Measurements from ENCODE around the gene COLEC11. TPM values are rescaled to one million over a fixed set of nuclear protein-coding genes. Genes with fewer than 3 reads are reported as not detected.

The COLEC11 gene
- total RNA-seq, 1 donor from 2014 or later = not detected

DNA sequence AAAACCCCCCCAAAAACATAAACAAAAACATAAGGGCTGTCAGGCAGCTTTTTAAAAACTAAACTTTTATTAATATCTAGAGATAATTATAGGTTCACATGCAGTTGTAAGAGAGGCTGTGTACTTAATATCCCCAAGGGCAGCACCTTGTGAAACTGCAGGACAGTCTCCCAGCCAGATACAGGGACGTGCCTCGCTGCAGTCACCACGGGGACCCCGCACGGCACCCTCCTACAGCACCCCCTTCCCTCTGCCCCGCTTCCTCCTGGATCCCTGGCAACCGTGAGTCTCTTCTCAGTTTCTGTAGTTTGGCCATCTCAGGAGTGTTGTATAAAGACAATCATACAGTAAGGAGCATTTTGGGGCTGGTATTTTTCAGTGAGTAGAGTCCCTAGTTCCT lies 6.8 kb upstream of the COLEC11 start:
- intact Hi-C loops (cut with micrococcal nuclease) = no loop called here
- H3K36me3 Mint-ChIP-seq (ENCODE audit: low read depth) = peaks cover 2% of the 10 kb centered on the region
- H3K4me3 Mint-ChIP-seq = no peak overlapping the region
- no peak overlapping the region for H3K27ac Mint-ChIP-seq
- H3K9me3 Mint-ChIP-seq = no peaks in the 10 kb centered on the region
- DNase-seq (ENCODE audit: low spot score) = no peak
- H3K4me1 Mint-ChIP-seq (ENCODE audit: low read depth) = no peaks in the 10 kb centered on the region
- H3K27me3 Mint-ChIP-seq (ENCODE audit: insufficient read depth) = peaks cover 4% of the 10 kb centered on the region

DNA sequence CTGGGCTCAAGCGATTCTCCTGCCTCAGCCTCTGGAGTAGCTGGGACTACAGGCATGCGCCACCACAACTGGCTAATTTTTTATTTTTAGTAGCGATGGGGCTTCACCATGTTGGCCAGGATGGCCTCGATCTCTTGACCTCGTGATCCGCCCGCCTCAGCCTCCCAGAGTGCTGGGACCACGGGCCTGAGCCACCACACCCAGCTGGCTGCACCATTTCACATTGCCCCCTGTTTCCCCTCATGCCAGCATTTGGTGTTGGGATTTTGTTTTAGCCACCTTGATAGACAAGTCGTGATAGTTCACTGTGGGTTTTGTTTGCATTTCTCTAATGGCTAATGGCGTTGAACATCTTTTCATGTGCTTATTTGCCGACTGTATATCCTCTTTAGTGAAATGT lies 5.8 kb upstream of the COLEC11 start:
- DNase-seq (ENCODE audit: low spot score) = no peak
- no peak overlapping the region for H3K27ac Mint-ChIP-seq
- H3K9me3 Mint-ChIP-seq = no peaks in the 10 kb centered on the region
- H3K4me3 Mint-ChIP-seq = no peak overlapping the region
- intact Hi-C loops (cut with micrococcal nuclease) = no loop called here
- H3K4me1 Mint-ChIP-seq (ENCODE audit: low read depth) = no peaks in the 10 kb centered on the region
- H3K36me3 Mint-ChIP-seq (ENCODE audit: low read depth) = no peaks in the 10 kb centered on the region
- peaks cover 4% of the 10 kb centered on the region for H3K27me3 Mint-ChIP-seq (ENCODE audit: insufficient read depth)

DNA sequence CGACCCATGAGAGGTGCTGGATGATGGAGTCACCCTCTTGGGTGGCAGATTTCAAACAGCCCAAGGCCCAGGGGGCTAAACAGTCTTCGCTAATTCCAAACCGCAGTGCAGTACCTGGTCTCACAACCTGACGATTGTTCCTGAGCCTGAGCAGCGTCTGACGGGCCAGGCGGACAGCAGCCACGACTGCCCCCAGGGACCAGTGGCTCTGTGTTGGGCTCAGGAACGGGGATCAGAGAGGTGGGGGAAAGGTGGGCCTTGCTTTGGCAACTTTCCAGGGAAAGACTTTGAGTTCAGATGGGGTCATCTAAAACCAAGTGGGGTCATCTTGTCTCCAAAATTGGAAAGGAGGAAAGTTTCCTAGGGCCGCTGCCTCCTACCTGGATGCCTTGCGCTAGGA lies 492 bp downstream of the COLEC11 start:
- H3K9me3 Mint-ChIP-seq = no peaks in the 10 kb centered on the region

DNA sequence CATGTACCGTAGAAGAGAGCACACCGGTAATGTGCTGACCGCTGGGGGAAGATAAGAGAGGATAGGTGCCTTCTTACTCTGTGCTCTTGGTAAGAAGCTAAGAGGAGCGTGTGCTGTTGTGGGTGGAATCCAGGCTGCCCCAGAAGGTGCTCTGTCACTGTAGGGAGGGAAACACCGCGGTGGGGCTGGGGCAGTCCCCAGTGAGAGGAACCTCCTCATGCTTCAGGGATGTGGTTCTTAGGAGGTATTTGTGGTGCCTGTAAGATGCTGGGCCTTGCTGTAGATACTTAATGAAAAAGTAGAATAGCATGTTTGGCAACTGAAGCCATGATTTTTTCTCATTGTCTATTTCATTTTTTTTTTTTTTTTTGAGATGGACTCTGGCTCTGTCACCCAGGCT lies 1.1 kb downstream of the COLEC11 start:
- no peak overlapping the region for H3K4me3 Mint-ChIP-seq
- DNase-seq (ENCODE audit: low spot score) = no peak

More for the DNA sequence above, 492 bp downstream of the COLEC11 start:
- no peaks in the 10 kb centered on the region for H3K36me3 Mint-ChIP-seq (ENCODE audit: low read depth)
- H3K27me3 Mint-ChIP-seq (ENCODE audit: insufficient read depth) = peaks cover 12% of the 10 kb centered on the region
- intact Hi-C loops (cut with micrococcal nuclease) = no loop called here
- no peak for DNase-seq (ENCODE audit: low spot score)
- peaks cover 30% of the 10 kb centered on the region for H3K4me1 Mint-ChIP-seq (ENCODE audit: low read depth)
- H3K4me3 Mint-ChIP-seq = no peak overlapping the region
- no peak overlapping the region for H3K27ac Mint-ChIP-seq

DNA sequence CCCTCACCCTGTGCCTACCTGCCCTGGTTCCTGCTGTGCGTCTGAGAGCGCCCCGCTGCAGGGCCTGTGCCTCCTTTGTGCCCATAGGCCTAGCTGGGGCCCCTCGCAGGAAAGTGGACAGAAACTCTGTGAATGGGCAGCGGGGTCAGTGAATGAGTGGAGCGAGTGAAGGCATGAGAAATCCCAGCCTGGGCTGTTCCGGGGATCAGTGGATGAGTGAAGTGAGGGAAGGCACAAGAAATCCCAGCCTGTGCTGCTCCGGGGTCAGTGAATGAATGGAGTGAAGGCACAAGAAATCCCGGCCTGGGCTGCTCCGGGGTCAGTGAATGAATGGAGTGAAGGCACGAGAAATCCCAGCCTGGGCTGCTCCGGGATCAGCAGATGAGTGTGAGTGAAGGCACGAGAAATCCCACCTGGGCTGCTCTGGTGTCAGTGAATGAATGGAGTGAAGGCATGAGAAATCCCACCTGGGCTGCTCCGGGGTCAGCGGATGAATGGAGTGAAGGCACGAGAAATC lies 2.0 kb downstream of the COLEC11 start:
- Mint-ChIP-seq H3K27me3 (ENCODE audit: insufficient read depth) (peaks cover 12% of the 10 kb centered on the region), H3K4me1 (ENCODE audit: low read depth) (peaks cover 30% of the 10 kb centered on the region), H3K9me3 (no peaks in the 10 kb centered on the region), H3K4me3 (no peak overlapping the region), H3K36me3 (ENCODE audit: low read depth) (no peaks in the 10 kb centered on the region), H3K27ac (no peak overlapping the region)
- intact Hi-C loops (cut with micrococcal nuclease) = loop anchor here (1.0 to 2.0 kb wide), 2 partner anchors 18 to 54 kb away; no protein-coding TSS in a partner anchor
- DNase-seq (ENCODE audit: low spot score) = no peak

More for the DNA sequence above, 1.1 kb downstream of the COLEC11 start:
- H3K4me1 Mint-ChIP-seq (ENCODE audit: low read depth) = peaks cover 30% of the 10 kb centered on the region
- no peaks in the 10 kb centered on the region for H3K36me3 Mint-ChIP-seq (ENCODE audit: low read depth)
- intact Hi-C loops (cut with micrococcal nuclease) = loop anchor here (2.0 kb wide), 1 partner anchor 17 kb away; no protein-coding TSS in a partner anchor
- H3K27ac Mint-ChIP-seq = no peak overlapping the region
- H3K9me3 Mint-ChIP-seq = no peaks in the 10 kb centered on the region
- H3K27me3 Mint-ChIP-seq (ENCODE audit: insufficient read depth) = peaks cover 12% of the 10 kb centered on the region

DNA sequence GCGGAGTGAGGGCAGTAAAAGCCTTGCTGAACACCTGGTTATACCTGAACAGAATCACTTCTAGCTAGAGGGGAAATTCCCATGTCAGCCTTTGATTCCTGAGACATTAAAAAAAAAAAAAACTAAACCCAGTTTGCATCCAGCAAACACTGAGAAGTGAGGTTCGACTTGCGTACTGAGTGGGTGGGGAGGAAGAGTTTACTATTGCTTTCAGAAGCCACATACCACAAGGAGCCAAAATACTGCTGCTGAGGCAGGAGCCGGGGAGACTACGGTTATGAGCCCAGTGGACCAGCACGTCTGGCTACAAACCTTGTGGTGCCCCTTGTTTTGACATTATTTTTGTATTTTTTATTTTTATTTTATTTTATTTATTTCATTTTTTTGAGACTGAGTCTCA lies 2.7 kb downstream of the COLEC11 start:
- DNase-seq (ENCODE audit: low spot score) = no peak
- intact Hi-C loops (cut with micrococcal nuclease) = loop anchor here (1.0 to 2.0 kb wide), 2 partner anchors 19 to 54 kb away; no protein-coding TSS in a partner anchor
- H3K36me3 Mint-ChIP-seq (ENCODE audit: low read depth) = no peaks in the 10 kb centered on the region
- H3K9me3 Mint-ChIP-seq = no peaks in the 10 kb centered on the region
- H3K4me3 Mint-ChIP-seq = peak overlapping the region; percentile 1
- no peak overlapping the region for H3K27ac Mint-ChIP-seq
- H3K27me3 Mint-ChIP-seq (ENCODE audit: insufficient read depth) = peaks cover 12% of the 10 kb centered on the region
- H3K4me1 Mint-ChIP-seq (ENCODE audit: low read depth) = peaks cover 30% of the 10 kb centered on the region

DNA sequence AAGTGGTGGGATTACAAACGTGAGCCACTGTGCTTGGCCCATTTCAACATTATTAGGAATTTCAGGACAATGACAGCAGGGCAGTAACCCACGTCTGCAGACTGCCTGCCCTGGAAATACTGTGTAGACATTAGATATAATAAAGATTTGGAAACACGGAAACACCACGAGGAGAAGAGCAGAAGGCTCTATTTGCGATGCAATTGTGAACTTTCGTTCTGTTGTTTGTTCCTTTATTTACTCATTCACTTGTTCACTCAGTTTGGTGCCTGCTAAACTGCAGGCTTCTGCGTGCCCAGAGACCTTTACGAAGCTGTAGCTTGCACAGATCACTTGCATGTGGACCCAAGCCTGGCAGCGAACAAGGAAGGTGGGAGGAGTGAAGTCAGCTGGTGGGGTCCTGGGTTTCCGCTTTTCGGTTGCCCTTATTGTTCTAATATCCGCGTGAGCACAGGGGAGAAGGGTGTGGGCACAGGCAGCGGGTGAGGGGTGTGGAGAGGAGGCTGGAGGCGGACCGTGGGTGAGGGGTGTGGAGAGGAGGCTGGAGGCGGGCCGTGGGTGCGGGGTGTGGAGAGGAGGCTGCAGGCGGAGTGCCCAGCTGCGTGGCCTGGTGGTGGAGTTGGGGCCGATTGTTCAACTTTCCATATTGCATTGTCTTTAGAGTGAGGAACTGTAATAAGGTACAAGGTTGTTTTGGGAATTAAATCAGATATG lies 3.4 kb downstream of the COLEC11 start:
- no peak for DNase-seq (ENCODE audit: low spot score)
- H3K9me3 Mint-ChIP-seq = no peaks in the 10 kb centered on the region
- H3K27ac Mint-ChIP-seq = no peak overlapping the region
- H3K36me3 Mint-ChIP-seq (ENCODE audit: low read depth) = no peaks in the 10 kb centered on the region
- peaks cover 11% of the 10 kb centered on the region for H3K27me3 Mint-ChIP-seq (ENCODE audit: insufficient read depth)
- H3K4me1 Mint-ChIP-seq (ENCODE audit: low read depth) = peaks cover 30% of the 10 kb centered on the region
- H3K4me3 Mint-ChIP-seq = no peak overlapping the region
- intact Hi-C loops (cut with micrococcal nuclease) = no loop called here

DNA sequence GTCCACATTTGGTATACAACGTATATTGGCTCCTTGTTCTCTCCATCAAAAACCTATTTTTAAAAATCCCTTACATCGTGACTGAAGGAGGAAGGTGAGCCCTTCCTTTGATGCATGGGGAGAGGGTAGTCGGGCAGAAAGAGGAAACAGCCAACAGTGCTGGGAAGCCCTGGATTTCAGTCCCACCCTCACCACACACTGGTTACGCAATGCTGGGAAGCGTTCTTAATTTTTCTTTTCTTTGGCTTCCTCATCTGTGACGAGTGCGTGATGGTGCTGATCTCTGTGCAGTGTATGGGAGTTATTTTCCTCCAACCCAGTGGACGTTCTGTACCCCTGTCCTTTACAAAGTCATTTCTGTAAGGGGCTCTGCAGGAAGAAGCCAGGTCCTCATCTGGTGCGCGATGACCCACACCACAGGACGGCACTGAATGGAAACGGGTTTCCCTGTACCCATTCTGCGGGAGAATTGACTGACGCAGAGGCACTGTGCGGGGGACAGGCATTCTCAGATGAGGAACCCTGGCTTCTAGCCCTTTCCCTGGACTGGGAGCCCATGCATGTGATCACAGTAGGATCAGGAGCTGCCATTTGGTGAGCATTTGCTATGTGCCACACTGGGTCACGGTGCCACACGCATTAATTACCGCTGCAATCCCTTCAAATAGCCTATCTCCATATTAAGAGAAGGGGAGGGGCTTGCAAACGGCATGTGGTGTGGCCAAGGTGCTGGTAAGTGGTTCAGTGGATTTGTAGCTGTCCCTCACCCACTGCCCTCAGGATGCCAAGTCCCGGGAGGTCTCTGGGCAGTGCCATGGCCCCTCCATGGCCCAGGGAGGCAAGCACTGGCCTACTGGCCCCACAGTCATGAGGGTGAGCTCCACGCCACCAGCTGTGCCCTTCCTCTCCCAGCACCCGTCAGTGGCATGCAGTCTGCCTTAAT lies 4.3 kb downstream of the COLEC11 start:
- H3K27ac Mint-ChIP-seq = no peak overlapping the region
- intact Hi-C loops (cut with micrococcal nuclease) = no loop called here

DNA sequence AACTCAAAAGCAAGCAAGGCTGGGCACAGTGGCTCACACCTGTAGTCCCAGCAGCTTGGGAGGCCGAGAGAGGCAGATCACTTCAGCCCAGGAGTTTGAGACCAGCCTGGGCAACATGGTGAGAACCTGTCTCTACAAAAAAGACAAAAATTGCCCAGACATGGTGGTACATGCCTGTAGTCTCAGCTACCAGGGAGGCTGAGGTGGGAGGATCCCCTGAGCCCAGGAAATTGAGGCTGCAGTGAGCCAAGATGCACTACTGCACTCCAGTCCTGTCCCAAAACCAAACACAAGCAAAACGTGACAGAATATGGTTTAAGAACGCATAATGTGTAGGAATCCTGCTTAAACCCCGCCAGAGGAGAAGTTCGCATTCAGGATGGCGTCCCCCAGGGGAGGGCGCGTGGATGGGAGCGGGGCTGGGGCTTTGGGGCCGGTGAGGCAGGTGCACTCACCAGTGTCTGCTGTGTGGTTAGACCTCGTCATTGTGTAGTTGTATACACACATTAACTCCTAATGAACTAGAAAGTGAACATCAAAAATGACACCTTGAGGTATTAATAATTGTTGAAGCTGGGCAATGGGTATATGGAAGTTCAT lies 5.4 kb downstream of the COLEC11 start:
- H3K9me3 Mint-ChIP-seq = no peaks in the 10 kb centered on the region
- intact Hi-C loops (cut with micrococcal nuclease) = no loop called here
- H3K4me3 Mint-ChIP-seq = no peak overlapping the region
- no peak for DNase-seq (ENCODE audit: low spot score)
- H3K4me1 Mint-ChIP-seq (ENCODE audit: low read depth) = peaks cover 30% of the 10 kb centered on the region
- peaks cover 4% of the 10 kb centered on the region for H3K27me3 Mint-ChIP-seq (ENCODE audit: insufficient read depth)
- no peak overlapping the region for H3K27ac Mint-ChIP-seq
- H3K36me3 Mint-ChIP-seq (ENCODE audit: low read depth) = no peaks in the 10 kb centered on the region

More for the DNA sequence above, 4.3 kb downstream of the COLEC11 start:
- Mint-ChIP-seq H3K4me3 (no peak overlapping the region), H3K4me1 (ENCODE audit: low read depth) (peaks cover 30% of the 10 kb centered on the region), H3K9me3 (no peaks in the 10 kb centered on the region), H3K27me3 (ENCODE audit: insufficient read depth) (peaks cover 11% of the 10 kb centered on the region), H3K36me3 (ENCODE audit: low read depth) (no peaks in the 10 kb centered on the region)
- DNase-seq (ENCODE audit: low spot score) = no peak

DNA sequence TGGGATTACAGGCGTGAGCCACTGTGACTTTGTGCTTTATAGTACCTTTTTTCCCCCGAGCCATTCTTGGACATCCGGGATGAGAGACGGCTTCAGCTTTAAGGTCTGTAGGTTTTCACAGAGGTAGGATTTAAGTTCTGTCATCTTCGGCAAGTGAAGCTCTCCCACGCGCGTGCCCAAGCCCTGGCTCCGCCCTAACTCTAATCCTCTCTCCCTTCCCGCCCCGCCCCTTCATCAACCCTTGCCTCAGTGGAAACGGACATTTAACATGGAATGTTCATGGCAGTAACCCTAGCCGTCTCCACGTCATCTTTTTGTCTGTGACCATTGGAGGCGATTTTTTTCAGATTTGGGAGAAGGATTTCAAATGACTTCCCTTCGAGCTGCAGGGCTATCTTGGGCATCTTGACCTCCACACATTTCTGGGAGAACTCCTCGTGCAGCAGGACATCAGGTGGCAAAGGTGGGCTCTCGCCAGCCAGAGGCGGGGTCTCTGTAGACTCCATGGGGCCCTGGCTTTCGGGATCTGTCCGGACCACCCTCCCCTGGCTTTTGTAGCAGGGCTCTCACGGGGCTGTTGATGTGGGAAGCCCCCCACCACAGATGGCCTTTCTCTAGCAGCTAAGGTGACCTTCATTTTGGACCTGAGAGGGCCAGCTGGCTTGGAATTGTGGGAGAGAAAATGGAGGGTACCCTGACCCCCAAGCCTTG lies 6.8 kb downstream of the COLEC11 start:
- Mint-ChIP-seq H3K27ac (no peak overlapping the region), H3K4me3 (no peak overlapping the region), H3K9me3 (no peaks in the 10 kb centered on the region), H3K4me1 (ENCODE audit: low read depth) (peaks cover 20% of the 10 kb centered on the region), H3K27me3 (ENCODE audit: insufficient read depth) (peaks cover 2% of the 10 kb centered on the region), H3K36me3 (ENCODE audit: low read depth) (no peaks in the 10 kb centered on the region)
- intact Hi-C loops (cut with micrococcal nuclease) = no loop called here
- DNase-seq (ENCODE audit: low spot score) = no peak

DNA sequence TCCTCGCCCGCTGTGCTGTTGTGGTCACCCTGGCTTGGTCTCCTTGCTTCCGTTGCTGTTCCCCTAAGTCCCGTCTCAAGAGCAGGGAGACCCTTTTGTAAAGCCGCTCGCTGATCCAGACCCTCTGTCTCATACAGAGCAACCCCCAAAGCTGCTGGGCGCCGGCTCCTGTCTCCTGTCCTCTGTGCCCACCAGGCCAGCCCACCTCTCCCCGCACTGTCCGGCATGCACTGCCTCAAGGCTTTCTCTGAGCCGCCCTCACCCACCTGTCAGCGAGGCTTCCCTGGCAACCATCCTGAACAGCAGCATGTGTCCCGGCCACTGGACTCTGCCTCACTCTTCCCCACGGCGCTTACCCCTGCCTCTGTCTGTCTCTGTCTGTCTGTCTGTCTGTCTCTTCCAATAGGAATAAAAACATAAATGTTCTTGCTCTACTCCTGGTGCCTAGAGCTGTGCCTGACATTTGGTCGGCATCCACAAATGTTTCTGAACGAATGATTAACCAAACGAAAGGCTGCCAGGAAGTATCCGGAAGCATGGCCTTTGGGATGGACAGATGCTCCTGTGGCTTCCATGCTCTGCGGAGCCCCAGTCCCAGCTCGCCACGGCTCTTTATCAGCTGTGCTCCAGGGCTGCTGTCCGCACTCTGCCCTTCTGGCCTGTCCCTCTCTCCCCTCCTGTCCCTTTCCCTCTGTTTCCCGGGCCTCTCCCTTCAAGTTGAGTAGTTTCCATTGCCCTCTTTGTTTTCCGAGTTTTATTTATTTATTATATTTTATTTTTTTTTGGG lies 7.8 kb downstream of the COLEC11 start:
- DNase-seq (ENCODE audit: low spot score) = no peak
- H3K36me3 Mint-ChIP-seq (ENCODE audit: low read depth) = no peaks in the 10 kb centered on the region
- no peak overlapping the region for H3K4me3 Mint-ChIP-seq
- intact Hi-C loops (cut with micrococcal nuclease) = no loop called here
- H3K27me3 Mint-ChIP-seq (ENCODE audit: insufficient read depth) = peaks cover 2% of the 10 kb centered on the region
- no peak overlapping the region for H3K27ac Mint-ChIP-seq
- H3K4me1 Mint-ChIP-seq (ENCODE audit: low read depth) = peaks cover 10% of the 10 kb centered on the region
- H3K9me3 Mint-ChIP-seq = no peaks in the 10 kb centered on the region

Data from activated T-helper 1 cell treated with anti-CD3 and anti-CD28 coated beads, Interleukin-12 subunit alpha, Interleukin-12 subunit beta, Interleukin-2, Interleukin-4 antibody, amounts not matched to agents 30 ng/mL and 10 ng/mL and 1 ng/mL, durations not matched to agents 14 hours and 24 hours and 36 hours (primary cell).